Stimulated activated CD8-positive, alpha-beta memory T cell treated with anti-CD3 and anti-CD28 coated beads, Interleukin-4, amount 100 ng/mL, for 4 hours (primary cell): ENCODE data around the gene ZCCHC18.

Experiments
- DNase-seq, 2 donors: peaks; one replicate each; pipeline ENCODE4 v3.0.0-alpha.2; 2020; ENCODE audit warnings: low read depth in 2 of 2, low spot score in 1 of 2

ZCCHC18 gene

GRCh38 chrX:104130808-104131207 lies 18.5 kb downstream of the ZCCHC18 start:
- no peak for DNase-seq

- no peak for DNase-seq
These were observed 22.4 kb downstream of the ZCCHC18 start for GRCh38 chrX:104134583-104135261.

- no peak for DNase-seq
These were observed 23.4 kb downstream of the ZCCHC18 start for GRCh38 chrX:104135677-104136076.

GRCh38 chrX:104136241-104137019 lies 24.1 kb downstream of the ZCCHC18 start:
- DNase-seq: no peak

- no peak for DNase-seq
These were observed 25.2 kb downstream of the ZCCHC18 start for GRCh38 chrX:104137496-104137895.

GRCh38 chrX:104141087-104141760 lies 28.9 kb downstream of the ZCCHC18 start:
- DNase-seq: no peak

GRCh38 chrX:104151037-104151436 lies 38.7 kb downstream of the ZCCHC18 start:
- no peak for DNase-seq

GRCh38 chrX:104156630-104157529 lies 44.6 kb downstream of the ZCCHC18 start, which contains the start of gene SLC25A53:
SLC25A53 (minus strand) TSS chrX:104157009; CDS start chrX:104105257, 51,752 bp downstream.
- DNase-seq: peak; percentile 45 to 52
